ENCODE measurements around the gene WFIKKN2. TPM values are rescaled to one million over a fixed set of nuclear protein-coding genes. Genes with fewer than 3 reads are reported as not detected.

WFIKKN2 gene
- total and polyA plus RNA-seq, 2 donors (not counting 1 experiment from before 2014, with no cell fraction given), result 0.02 to 0.33 TPM

DNA sequence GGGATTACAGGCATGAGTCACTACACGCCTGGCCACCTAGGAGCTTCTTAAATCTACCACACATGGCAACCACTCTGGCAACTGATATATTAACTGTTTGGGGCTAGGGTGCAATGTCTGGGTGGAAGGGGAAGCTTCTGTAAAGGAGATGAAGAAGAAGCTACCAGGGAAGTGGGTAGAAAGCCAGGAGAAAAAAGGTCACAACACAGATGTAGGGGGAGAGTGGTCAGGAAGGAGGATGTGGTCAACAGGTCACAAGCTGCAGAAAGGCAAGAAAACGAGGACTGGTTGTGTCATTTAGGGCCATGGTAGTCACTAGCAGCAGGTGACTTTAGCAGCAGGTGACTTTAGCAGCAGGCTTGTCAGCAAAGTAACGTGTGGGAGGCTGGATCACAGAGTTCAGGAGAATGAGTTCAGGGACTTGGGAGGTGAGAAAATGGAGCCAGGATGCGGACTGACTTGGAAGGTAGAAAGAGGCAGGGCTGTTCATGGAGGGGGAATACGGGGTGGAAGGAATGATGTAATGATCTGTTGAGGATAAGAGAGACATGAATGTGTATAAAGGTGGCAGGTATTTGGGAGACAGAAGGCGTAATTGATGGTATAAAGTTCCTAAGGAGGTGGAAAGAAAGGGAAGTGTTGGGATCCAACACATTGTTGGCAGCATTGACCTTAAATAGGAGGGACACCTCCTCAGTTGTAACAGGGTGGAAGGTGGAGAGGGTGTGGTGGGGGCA is 16.3 kb upstream of the WFIKKN2 start:
- Histone ChIP-seq H4K20me1 (ENCODE audit: control insufficient read depth, extremely low read depth, insufficient read depth, low read length) (no peaks in the 10 kb centered on the region), H3K9me3 (ENCODE audit: control insufficient read depth, insufficient read depth, low read depth, low read length) (no peaks in the 10 kb centered on the region), H3K4me2 (ENCODE audit: extremely low read depth, insufficient read depth, low read length) (no peak overlapping the region), H3K27me3 (ENCODE audit: control insufficient read depth, insufficient read depth, low read length) (peaks cover 10% of the 10 kb centered on the region), H2AFZ (ENCODE audit: low read length) (no peak overlapping the region), H3K4me1 (ENCODE audit: control insufficient read depth, extremely low read depth, insufficient read depth, low read length) (no peaks in the 10 kb centered on the region), H3K79me2 (ENCODE audit: control insufficient read depth, insufficient read depth, low read length) (no peaks in the 10 kb centered on the region), H3K36me3 (ENCODE audit: control insufficient read depth, insufficient read depth, low read length) (no peaks in the 10 kb centered on the region), H3K4me3 (replicated peaks in 1 of 4; ENCODE audit: control extremely low read depth in 1 of 4, insufficient read depth in 1 of 4, low read depth in 3 of 4, low read length in 4 of 4) (no peak overlapping the region), H3K27ac (ENCODE audit: insufficient read depth, low read length) (no peak overlapping the region), H3K9ac (ENCODE audit: insufficient read depth, low read length) (no peak overlapping the region)
- DNase-seq (ENCODE audit: low read depth in 2 of 2), result no peak
- no peak for TF ChIP-seq EZH2 (IDR thresholded peaks at IDR 0.05; ENCODE audit: low read length, missing control alignments)
- TF ChIP-seq, protein P1, sequence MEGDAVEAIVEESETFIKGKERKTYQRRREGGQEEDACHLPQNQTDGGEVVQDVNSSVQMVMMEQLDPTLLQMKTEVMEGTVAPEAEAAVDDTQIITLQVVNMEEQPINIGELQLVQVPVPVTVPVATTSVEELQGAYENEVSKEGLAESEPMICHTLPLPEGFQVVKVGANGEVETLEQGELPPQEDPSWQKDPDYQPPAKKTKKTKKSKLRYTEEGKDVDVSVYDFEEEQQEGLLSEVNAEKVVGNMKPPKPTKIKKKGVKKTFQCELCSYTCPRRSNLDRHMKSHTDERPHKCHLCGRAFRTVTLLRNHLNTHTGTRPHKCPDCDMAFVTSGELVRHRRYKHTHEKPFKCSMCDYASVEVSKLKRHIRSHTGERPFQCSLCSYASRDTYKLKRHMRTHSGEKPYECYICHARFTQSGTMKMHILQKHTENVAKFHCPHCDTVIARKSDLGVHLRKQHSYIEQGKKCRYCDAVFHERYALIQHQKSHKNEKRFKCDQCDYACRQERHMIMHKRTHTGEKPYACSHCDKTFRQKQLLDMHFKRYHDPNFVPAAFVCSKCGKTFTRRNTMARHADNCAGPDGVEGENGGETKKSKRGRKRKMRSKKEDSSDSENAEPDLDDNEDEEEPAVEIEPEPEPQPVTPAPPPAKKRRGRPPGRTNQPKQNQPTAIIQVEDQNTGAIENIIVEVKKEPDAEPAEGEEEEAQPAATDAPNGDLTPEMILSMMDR (conservative IDR thresholded peaks at IDR 0.05 in 1 of 2, IDR thresholded peaks at IDR 0.05 in 1 of 2; ENCODE audit: low read depth in 1 of 2, low read length in 2 of 2), result no peak

- H3K9ac ChIP-seq (ENCODE audit: insufficient read depth, low read length), result no peak overlapping the region
- no peak overlapping the region for H3K4me2 ChIP-seq (ENCODE audit: extremely low read depth, insufficient read depth, low read length)
- H3K4me3 ChIP-seq (replicated peaks in 1 of 4; ENCODE audit: control extremely low read depth in 1 of 4, insufficient read depth in 1 of 4, low read depth in 3 of 4, low read length in 4 of 4), result no peak overlapping the region
- H3K36me3 ChIP-seq (ENCODE audit: control insufficient read depth, insufficient read depth, low read length), result no peaks in the 10 kb centered on the region
- peaks cover 10% of the 10 kb centered on the region for H3K27me3 ChIP-seq (ENCODE audit: control insufficient read depth, insufficient read depth, low read length)
- no peak for TF ChIP-seq EZH2 (IDR thresholded peaks at IDR 0.05; ENCODE audit: low read length, missing control alignments)
- TF ChIP-seq, protein P1 (conservative IDR thresholded peaks at IDR 0.05 in 1 of 2, IDR thresholded peaks at IDR 0.05 in 1 of 2; ENCODE audit: low read depth in 1 of 2, low read length in 2 of 2), result no peak
- no peaks in the 10 kb centered on the region for H3K4me1 ChIP-seq (ENCODE audit: control insufficient read depth, extremely low read depth, insufficient read depth, low read length)
- H3K9me3 ChIP-seq (ENCODE audit: control insufficient read depth, insufficient read depth, low read depth, low read length), result no peaks in the 10 kb centered on the region
- no peaks in the 10 kb centered on the region for H4K20me1 ChIP-seq (ENCODE audit: control insufficient read depth, extremely low read depth, insufficient read depth, low read length)
- DNase-seq (ENCODE audit: low read depth in 2 of 2), result no peak
- no peaks in the 10 kb centered on the region for H3K79me2 ChIP-seq (ENCODE audit: control insufficient read depth, insufficient read depth, low read length)
- H3K27ac ChIP-seq (ENCODE audit: insufficient read depth, low read length), result no peak overlapping the region
- H2AFZ ChIP-seq (ENCODE audit: low read length), result no peak overlapping the region
Observed at GRCh38 chr17:50820651-50821050, 14.7 kb upstream of the WFIKKN2 start.

DNA sequence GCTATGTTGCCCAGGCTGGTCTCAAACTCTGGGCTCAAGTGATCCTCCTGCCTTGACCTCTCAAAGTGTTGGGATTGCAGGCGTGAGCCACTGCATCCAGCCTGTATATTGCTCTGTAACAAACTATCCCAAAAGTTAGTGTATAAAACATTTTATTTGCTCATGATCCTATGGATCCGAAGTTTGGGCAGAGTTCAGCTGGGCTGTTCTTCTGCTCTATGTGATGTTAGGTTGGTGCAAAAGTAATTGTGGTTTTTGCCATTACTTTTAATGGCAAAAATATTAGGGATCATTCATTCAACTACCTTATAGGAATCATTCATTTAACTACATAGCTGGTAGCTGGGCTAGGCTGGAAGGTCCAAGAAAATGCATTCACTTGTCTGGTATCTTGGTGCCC is 12.8 kb upstream of the WFIKKN2 start:
- TF ChIP-seq EZH2 (IDR thresholded peaks at IDR 0.05; ENCODE audit: low read length, missing control alignments), result no peak
- TF ChIP-seq, protein P1 (conservative IDR thresholded peaks at IDR 0.05 in 1 of 2, IDR thresholded peaks at IDR 0.05 in 1 of 2; ENCODE audit: low read depth in 1 of 2, low read length in 2 of 2), result no peak

More for the DNA sequence above, 12.8 kb upstream of the WFIKKN2 start:
- Histone ChIP-seq H3K4me2 (ENCODE audit: extremely low read depth, insufficient read depth, low read length) (no peak overlapping the region), H3K27me3 (ENCODE audit: control insufficient read depth, insufficient read depth, low read length) (peaks cover 4% of the 10 kb centered on the region), H3K36me3 (ENCODE audit: control insufficient read depth, insufficient read depth, low read length) (no peaks in the 10 kb centered on the region), H3K9me3 (ENCODE audit: control insufficient read depth, insufficient read depth, low read depth, low read length) (no peaks in the 10 kb centered on the region), H4K20me1 (ENCODE audit: control insufficient read depth, extremely low read depth, insufficient read depth, low read length) (no peaks in the 10 kb centered on the region), H3K9ac (ENCODE audit: insufficient read depth, low read length) (no peak overlapping the region), H3K4me3 (replicated peaks in 1 of 4; ENCODE audit: control extremely low read depth in 1 of 4, insufficient read depth in 1 of 4, low read depth in 3 of 4, low read length in 4 of 4) (no peak overlapping the region), H3K27ac (ENCODE audit: insufficient read depth, low read length) (no peak overlapping the region), H3K79me2 (ENCODE audit: control insufficient read depth, insufficient read depth, low read length) (no peaks in the 10 kb centered on the region), H3K4me1 (ENCODE audit: control insufficient read depth, extremely low read depth, insufficient read depth, low read length) (no peaks in the 10 kb centered on the region), H2AFZ (ENCODE audit: low read length) (no peak overlapping the region)
- DNase-seq (ENCODE audit: low read depth in 2 of 2), result no peak
